Spinal cord (tissue), 10 donors: Measurements from ENCODE around the gene LAG3. TPM values are rescaled to one million over a fixed set of nuclear protein-coding genes. Genes with fewer than 3 reads are reported as not detected.

Experiments
- DNase-seq, 6 donors: peaks; one replicate each; pipeline versions ENCODE4 v3.0.0 to v3.0.0-alpha.2; 2013 to 2015; ENCODE audit warnings: low spot score in 6 of 6, low read depth in 4 of 6
- H3K27ac ChIP-seq: one replicate; pipeline ENCODE4 v1.5.1; 2013; ENCODE audit warnings: low read depth, low read length, control low read depth
- H3K27me3 ChIP-seq: one replicate; pipeline ENCODE4 v1.6.1; 2013; ENCODE audit warnings: low read length; ENCODE audit not compliant: control insufficient read depth, insufficient read depth
- H3K36me3 ChIP-seq: one replicate; pipeline ENCODE4 v1.6.1; 2013; ENCODE audit warnings: low read length; ENCODE audit not compliant: control insufficient read depth, insufficient read depth
- H3K4me1 ChIP-seq: one replicate; pipeline ENCODE4 v1.6.1; 2013; ENCODE audit warnings: low read length; ENCODE audit not compliant: control insufficient read depth, insufficient read depth
- H3K4me3 ChIP-seq: one replicate; pipeline ENCODE4 v1.5.1; 2013; ENCODE audit warnings: low read depth, low read length, control low read depth
- H3K9me3 ChIP-seq: one replicate; pipeline ENCODE4 v1.6.1; 2013; ENCODE audit warnings: low read length; ENCODE audit not compliant: control insufficient read depth, insufficient read depth
- WGBS: methylation state at CpG from one replicate; pipeline ENCODE4 v1.1.5; 2013; ENCODE audit warnings: missing lambda C conversion rate; ENCODE audit not compliant: insufficient coverage; 5-methylcytosine and 5-hydroxymethylcytosine counted together
- long read RNA-seq, 4 donors: transcript quantifications; one replicate each; lab custom pipeline, GENCODE V29; 2026
- polyA plus RNA-seq, 2 donors: library from polyadenylated mRNA; unstranded; fragments of 120-200 nt; gene quantifications; one replicate each; pipeline ENCODE4 v1.2.1, GENCODE V29; 2013; ENCODE audit not compliant: insufficient read length in 2 of 2
- total RNA-seq, 2 donors: library from RNA; depleted of rRNA in 1 of 2; stranded (reverse); fragments of 120-200 nt in 1 of 2; fragments of >200 nt in 1 of 2; gene quantifications; one replicate each; pipeline versions ENCODE4 v1.2.3 to v1.2.4, GENCODE V29; 2013 to 2014
- donor health status: healthy.

LAG3 gene
- total RNA-seq (under 1 TPM in 1 of 2 donors, not detected in 1; 0.33 TPM), polyA plus RNA-seq (1 to 10 TPM in 1 of 2 donors, under 1 TPM in 1; 0.93 to 1.6 TPM)
- long read RNA-seq, donor 1: 0 reads
- long read RNA-seq, donor 2: 0 reads
- long read RNA-seq, donor 3: 0 reads
- long read RNA-seq, donor 4: 0 reads

DNA sequence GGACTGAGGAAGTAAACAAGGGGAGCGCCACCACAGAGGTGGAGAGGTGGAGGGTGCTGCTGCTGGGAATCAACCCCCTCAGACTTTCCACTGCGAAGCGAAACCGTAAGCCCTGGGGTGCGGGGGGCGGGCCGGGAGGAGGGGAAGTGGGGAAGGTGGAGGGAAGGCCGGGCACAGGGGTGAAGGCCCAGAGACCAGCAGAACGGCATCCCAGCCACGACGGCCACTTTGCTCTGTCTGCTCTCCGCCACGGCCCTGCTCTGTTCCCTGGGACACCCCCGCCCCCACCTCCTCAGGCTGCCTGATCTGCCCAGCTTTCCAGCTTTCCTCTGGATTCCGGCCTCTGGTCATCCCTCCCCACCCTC lies at the start of gene LAG3:
TSS of gene LAG3 (plus strand) at position 190 of the 365 bp plus-strand sequence. CDS start 333 bp downstream, outside the sequence.
- Histone ChIP-seq H3K4me3 (no peak within 1 kb of the TSS), H3K27me3 (no peaks in the 10 kb centered on the region), H3K4me1 (peaks cover 42% of the 10 kb centered on the region), H3K36me3 (peaks cover 60% of the 10 kb centered on the region), H3K27ac (no peak within 1 kb of the TSS), H3K9me3 (no peaks in the 10 kb centered on the region)
- 49% methylated on average over 9 of the region's 15 CpGs for WGBS
- no peak for DNase-seq

GRCh38 chr12:6722863-6723262 lies 49.5 kb upstream of the LAG3 start:
- peaks cover 2% of the 10 kb centered on the region for H3K27me3 ChIP-seq
- WGBS: 100% methylated on average over 1 of the region's 3 CpGs
- peaks cover 13% of the 10 kb centered on the region for H3K4me1 ChIP-seq
- no peak for DNase-seq
- H3K27ac ChIP-seq: no peak overlapping the region
- no peaks in the 10 kb centered on the region for H3K9me3 ChIP-seq
- H3K36me3 ChIP-seq: peaks cover 7% of the 10 kb centered on the region
- no peak overlapping the region for H3K4me3 ChIP-seq

DNA sequence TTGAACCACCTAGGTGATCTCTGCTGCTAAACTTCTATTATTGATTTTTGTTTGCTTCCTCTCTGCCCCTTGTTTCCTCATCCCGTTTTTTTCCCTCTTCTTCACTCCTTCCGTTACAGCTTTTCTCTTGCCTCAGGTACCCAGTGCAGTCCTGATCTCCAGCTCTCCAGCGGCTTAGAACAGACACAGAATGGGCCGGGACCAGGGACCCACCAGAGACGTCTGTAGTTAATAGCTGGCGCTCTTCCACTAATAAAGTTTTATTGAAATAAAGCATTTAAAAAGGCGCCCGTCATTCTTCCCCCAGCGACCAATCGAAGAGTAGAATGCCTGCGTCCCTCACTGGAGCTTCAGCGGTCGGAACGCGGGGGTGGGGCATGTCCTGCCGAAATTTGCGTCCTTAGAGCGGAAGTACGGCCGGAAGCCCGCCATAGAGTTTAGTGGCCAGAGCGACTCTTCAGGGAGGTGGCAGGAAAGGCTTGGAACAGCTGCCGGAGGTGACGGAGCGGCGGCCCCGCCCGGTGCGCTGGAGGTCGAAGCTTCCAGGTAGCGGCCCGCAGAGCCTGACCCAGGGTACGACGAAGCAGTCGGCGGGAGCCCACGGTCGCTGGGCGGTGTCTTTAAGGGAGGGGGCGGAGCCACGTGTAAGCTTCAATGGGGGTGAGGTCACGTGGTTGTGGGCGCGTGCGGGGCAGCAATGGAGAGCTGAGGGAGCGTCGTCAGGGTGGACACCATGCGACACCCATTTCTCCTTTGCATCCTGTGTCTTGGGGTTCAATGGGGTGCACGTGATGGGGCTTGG lies 48.5 kb upstream of the LAG3 start, which contains the start of gene COPS7A:
TSS of gene COPS7A (plus strand) at position 440 of the 802 bp plus-strand sequence. CDS start 611 bp downstream, outside the sequence.
- Histone ChIP-seq H3K4me1 (peaks cover 13% of the 10 kb centered on the region), H3K4me3 (peak within 1 kb of the TSS; percentile 98), H3K27ac (peak within 1 kb of the TSS; percentile 97), H3K36me3 (peaks cover 15% of the 10 kb centered on the region), H3K9me3 (no peaks in the 10 kb centered on the region), H3K27me3 (peaks cover 2% of the 10 kb centered on the region)
- peak; percentile 91 to 99 (median 96) for DNase-seq
- 0% methylated on average over 48 of the region's 49 CpGs for WGBS

DNA sequence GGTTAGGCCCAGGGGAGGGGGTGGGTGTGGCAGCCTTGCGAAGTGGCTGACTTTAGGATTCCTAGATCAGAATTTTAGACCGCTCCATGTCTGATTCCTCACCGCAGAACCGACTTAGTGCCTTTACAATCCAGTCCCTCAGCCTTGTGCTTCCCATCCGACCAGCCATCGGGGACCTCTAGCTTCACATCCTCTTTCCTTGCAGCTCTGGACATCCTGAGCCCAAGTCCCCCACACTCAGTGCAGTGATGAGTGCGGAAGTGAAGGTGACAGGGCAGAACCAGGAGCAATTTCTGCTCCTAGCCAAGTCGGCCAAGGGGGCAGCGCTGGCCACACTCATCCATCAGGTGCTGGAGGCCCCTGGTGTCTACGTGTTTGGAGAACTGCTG lies 47.9 kb upstream of the LAG3 start:
- H3K4me3 ChIP-seq: peak overlapping the region; percentile 98
- peaks cover 13% of the 10 kb centered on the region for H3K4me1 ChIP-seq
- H3K9me3 ChIP-seq: no peaks in the 10 kb centered on the region
- peak in 1 of 6 donors; percentile 19 for DNase-seq
- peak overlapping the region; percentile 97 for H3K27ac ChIP-seq
- H3K36me3 ChIP-seq: peaks cover 21% of the 10 kb centered on the region
- H3K27me3 ChIP-seq: peaks cover 2% of the 10 kb centered on the region
- 42% methylated on average over 3 of the region's 10 CpGs for WGBS

- H3K27me3 ChIP-seq: no peaks in the 10 kb centered on the region
- DNase-seq: no peak
- no peak overlapping the region for H3K27ac ChIP-seq
- H3K4me1 ChIP-seq: peaks cover 13% of the 10 kb centered on the region
- no peak overlapping the region for H3K4me3 ChIP-seq
- WGBS: 66% methylated on average over 2 of the region's 7 CpGs
- H3K36me3 ChIP-seq: peaks cover 30% of the 10 kb centered on the region
- H3K9me3 ChIP-seq: no peaks in the 10 kb centered on the region
These were observed 47.0 kb upstream of the LAG3 start for GRCh38 chr12:6725350-6725749.

DNA sequence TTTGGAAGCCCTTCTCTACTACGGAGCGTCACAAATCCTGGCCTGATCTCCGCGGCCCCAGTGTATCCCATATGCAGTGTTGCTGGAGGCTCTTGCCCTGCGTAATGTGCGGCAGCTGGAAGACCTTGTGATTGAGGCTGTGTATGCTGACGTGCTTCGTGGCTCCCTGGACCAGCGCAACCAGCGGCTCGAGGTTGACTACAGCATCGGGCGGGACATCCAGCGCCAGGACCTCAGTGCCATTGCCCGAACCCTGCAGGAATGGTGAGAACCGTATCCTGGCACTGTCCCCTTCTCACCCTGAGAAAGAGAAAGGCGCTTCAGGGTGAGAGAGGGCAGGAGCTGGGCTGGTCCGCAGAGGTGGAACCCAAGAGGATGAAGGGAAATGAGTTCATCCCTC lies 43.1 kb upstream of the LAG3 start:
- Histone ChIP-seq H3K9me3 (no peaks in the 10 kb centered on the region), H3K4me1 (peaks cover 12% of the 10 kb centered on the region), H3K4me3 (no peak overlapping the region), H3K27me3 (no peaks in the 10 kb centered on the region), H3K27ac (no peak overlapping the region), H3K36me3 (peaks cover 46% of the 10 kb centered on the region)
- WGBS: 97% methylated on average over 18 of the region's 18 CpGs
- DNase-seq: no peak

DNA sequence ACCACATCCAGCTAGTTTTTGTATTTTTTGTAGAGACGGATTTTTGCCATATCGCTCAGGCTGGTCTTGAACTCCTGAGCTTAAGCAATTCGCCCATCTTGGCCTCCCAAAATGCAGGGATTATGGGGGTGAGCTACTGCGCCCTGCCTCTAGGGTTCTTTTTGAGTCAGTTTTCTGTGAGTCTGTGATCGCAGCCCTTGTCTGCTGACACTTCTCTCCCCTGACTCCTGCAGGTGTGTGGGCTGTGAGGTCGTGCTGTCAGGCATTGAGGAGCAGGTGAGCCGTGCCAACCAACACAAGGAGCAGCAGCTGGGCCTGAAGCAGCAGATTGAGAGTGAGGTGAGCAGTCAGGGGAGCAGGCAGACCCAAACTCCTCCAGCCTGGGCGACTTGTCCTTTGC lies 42.2 kb upstream of the LAG3 start:
- H3K4me3 ChIP-seq: no peak overlapping the region
- no peaks in the 10 kb centered on the region for H3K27me3 ChIP-seq
- 95% methylated on average over 6 of the region's 8 CpGs for WGBS
- peaks cover 2% of the 10 kb centered on the region for H3K4me1 ChIP-seq
- H3K9me3 ChIP-seq: no peaks in the 10 kb centered on the region
- no peak overlapping the region for H3K27ac ChIP-seq
- H3K36me3 ChIP-seq: peaks cover 52% of the 10 kb centered on the region
- DNase-seq: no peak

DNA sequence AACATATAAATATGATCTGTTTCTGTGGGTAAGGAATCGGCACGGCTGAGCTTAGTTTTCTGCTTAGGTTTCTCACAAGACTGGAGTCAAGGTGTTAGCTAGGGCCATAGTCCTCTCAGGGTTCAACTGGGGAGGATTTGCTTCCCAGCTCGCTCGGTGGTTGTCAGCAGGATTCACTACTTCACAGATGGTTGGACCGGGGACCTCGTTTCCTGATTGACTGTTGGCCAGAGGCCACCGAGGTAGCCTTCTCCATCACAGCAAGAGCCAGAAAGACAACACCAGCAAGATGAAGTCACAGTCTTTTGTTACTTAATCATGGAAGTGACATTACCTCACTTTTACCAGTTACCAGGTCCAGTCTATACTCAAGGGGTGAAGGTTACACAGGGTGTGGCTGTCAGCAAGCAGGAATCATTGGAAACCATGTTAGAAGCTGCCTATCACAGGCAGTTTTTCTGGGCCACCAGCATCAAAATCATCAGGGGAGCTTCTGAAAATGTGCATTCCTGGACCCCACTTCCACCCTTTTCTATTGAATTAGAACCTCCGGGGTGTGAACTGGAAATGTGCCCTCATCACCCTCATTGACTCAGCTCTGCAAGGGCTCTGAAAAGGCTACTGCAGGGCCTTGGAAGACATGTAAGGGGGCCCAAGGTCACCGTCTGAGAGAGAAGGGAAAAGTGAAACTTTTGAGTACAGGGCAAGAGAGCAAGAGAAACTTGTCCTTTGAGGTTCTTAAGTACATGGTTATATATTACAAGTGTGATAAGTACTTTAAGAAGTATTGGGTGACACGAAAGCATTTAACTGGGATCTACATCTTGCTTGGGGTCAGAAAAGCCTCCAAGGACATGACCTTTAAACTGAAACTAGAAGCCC lies 37.6 kb upstream of the LAG3 start:
- H3K36me3 ChIP-seq: peaks cover 28% of the 10 kb centered on the region
- no peaks in the 10 kb centered on the region for H3K9me3 ChIP-seq
- H3K27ac ChIP-seq: no peak overlapping the region
- WGBS: 80% methylated on average over 8 of the region's 10 CpGs
- H3K27me3 ChIP-seq: no peaks in the 10 kb centered on the region
- no peak for DNase-seq
- no peaks in the 10 kb centered on the region for H3K4me1 ChIP-seq
- H3K4me3 ChIP-seq: no peak overlapping the region

DNA sequence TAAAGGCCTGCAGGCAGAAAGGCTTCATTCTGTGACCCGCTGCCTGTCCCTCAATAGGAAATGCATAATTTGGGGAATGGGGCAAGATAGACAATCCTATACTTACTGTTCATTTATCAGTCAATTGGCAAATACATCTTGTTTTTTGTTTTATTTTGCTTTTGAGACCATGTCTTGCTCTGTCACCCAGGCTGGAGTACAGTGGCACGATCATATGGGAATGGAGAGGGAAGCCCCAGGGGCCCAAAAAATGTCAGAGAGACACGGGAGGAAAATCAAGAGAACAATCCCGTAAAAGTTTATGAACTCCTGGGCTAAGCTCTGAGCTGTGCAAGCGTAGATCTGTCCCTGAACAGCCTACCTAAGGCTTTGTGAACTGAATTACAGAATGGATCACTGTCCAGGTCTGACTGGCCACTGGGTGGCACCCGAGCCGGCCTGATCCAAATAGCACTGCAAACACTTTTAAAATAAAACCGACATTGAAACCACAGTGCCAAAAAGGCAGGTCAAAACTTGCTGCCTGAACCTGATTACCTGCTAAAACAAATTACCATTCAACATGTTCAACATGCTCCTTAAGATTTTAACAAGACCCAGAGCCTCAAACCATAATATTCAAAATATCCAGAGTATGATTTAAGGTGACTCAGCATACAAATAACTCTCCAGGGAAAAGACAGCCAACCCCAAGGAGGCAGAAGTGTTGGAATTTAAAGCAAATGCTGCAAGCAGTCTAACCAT lies 36.7 kb upstream of the LAG3 start:
- H3K4me3 ChIP-seq: no peak overlapping the region

More for the DNA sequence above, 36.7 kb upstream of the LAG3 start:
- no peaks in the 10 kb centered on the region for H3K27me3 ChIP-seq
- no peaks in the 10 kb centered on the region for H3K4me1 ChIP-seq
- peak in 3 of 6 donors; percentile 48 to 88 (median 72) for DNase-seq
- peaks cover 19% of the 10 kb centered on the region for H3K36me3 ChIP-seq
- no peaks in the 10 kb centered on the region for H3K9me3 ChIP-seq
- no peak overlapping the region for H3K27ac ChIP-seq
- WGBS: 41% methylated on average over 7 of the region's 8 CpGs
